ENCODE measurements around the gene PRPF40A.
A peak's percentile ranks its signal among the peaks of the same experiment; 100 is the strongest.
"Not testable (repeated sequence)": the region's sequence is repeated elsewhere in the genome, so short reads cannot be mapped to it uniquely, and the experiment has no call there.

PRPF40A gene

GRCh38 chr2:152717228-152718075, at the start of gene PRPF40A:
PRPF40A (minus strand) TSS chr2:152717461; CDS start chr2:152717439, 22 bp downstream.
- DNase-seq (ENCODE audit: low read depth in 3 of 3, low spot score in 1 of 3), result peak; percentile 96 to 99 (median 99)

- DNase-seq (ENCODE audit: low read depth in 3 of 3, low spot score in 1 of 3), result no peak
Measured at GRCh38 chr2:152766928-152767327, 49.7 kb upstream of the PRPF40A start.

- DNase-seq (ENCODE audit: low read depth in 3 of 3, low spot score in 1 of 3), result no peak
Measured at GRCh38 chr2:152763651-152764050, 46.4 kb upstream of the PRPF40A start.

GRCh38 chr2:152763208-152763607, 45.9 kb upstream of the PRPF40A start:
- not testable (repeated sequence) for DNase-seq (ENCODE audit: low read depth in 3 of 3, low spot score in 1 of 3)

GRCh38 chr2:152762202-152762601, 44.9 kb upstream of the PRPF40A start:
- DNase-seq (ENCODE audit: low read depth in 3 of 3, low spot score in 1 of 3), result no peak

- DNase-seq (ENCODE audit: low read depth in 3 of 3, low spot score in 1 of 3), result no peak
Measured at GRCh38 chr2:152761214-152761613, 44.0 kb upstream of the PRPF40A start.

- DNase-seq (ENCODE audit: low read depth in 3 of 3, low spot score in 1 of 3), result no peak
Measured at GRCh38 chr2:152759290-152760072, 42.2 kb upstream of the PRPF40A start.

- DNase-seq (ENCODE audit: low read depth in 3 of 3, low spot score in 1 of 3), result no peak
Measured at GRCh38 chr2:152755029-152755428, 37.8 kb upstream of the PRPF40A start.

- DNase-seq (ENCODE audit: low read depth in 3 of 3, low spot score in 1 of 3), result not testable (repeated sequence)
Measured at GRCh38 chr2:152747751-152748150, 30.5 kb upstream of the PRPF40A start.

- DNase-seq (ENCODE audit: low read depth in 3 of 3, low spot score in 1 of 3), result no peak
Measured at GRCh38 chr2:152743002-152743401, 25.7 kb upstream of the PRPF40A start.

- no peak for DNase-seq (ENCODE audit: low read depth in 3 of 3, low spot score in 1 of 3)
Measured at GRCh38 chr2:152740743-152741328, 23.6 kb upstream of the PRPF40A start.

GRCh38 chr2:152739705-152740104, 22.4 kb upstream of the PRPF40A start:
- DNase-seq (ENCODE audit: low read depth in 3 of 3, low spot score in 1 of 3), result not testable (repeated sequence)

GRCh38 chr2:152738438-152738837, 21.2 kb upstream of the PRPF40A start:
- DNase-seq (ENCODE audit: low read depth in 3 of 3, low spot score in 1 of 3), result no peak

- not testable (repeated sequence) for DNase-seq (ENCODE audit: low read depth in 3 of 3, low spot score in 1 of 3)
Measured at GRCh38 chr2:152737509-152737908, 20.2 kb upstream of the PRPF40A start.

- no peak for DNase-seq (ENCODE audit: low read depth in 3 of 3, low spot score in 1 of 3)
Measured at GRCh38 chr2:152730591-152731333, 13.5 kb upstream of the PRPF40A start.

- DNase-seq (ENCODE audit: low read depth in 3 of 3, low spot score in 1 of 3), result no peak
Measured at GRCh38 chr2:152729844-152730243, 12.6 kb upstream of the PRPF40A start.

- no peak for DNase-seq (ENCODE audit: low read depth in 3 of 3, low spot score in 1 of 3)
Measured at GRCh38 chr2:152723918-152724317, 6.7 kb upstream of the PRPF40A start.

- DNase-seq (ENCODE audit: low read depth in 3 of 3, low spot score in 1 of 3), result not testable (repeated sequence)
Measured at GRCh38 chr2:152722639-152723038, 5.4 kb upstream of the PRPF40A start.

GRCh38 chr2:152720794-152721193, 3.5 kb upstream of the PRPF40A start:
- DNase-seq (ENCODE audit: low read depth in 3 of 3, low spot score in 1 of 3), result no peak

GRCh38 chr2:152718909-152719645, 1.8 kb upstream of the PRPF40A start:
- DNase-seq (ENCODE audit: low read depth in 3 of 3, low spot score in 1 of 3), result no peak

Measured in stimulated activated CD4-positive, alpha-beta T cell treated with anti-CD3 and anti-CD28 coated beads, TNF-alpha, amount 100 ng/mL, for 1 hour (primary cell).